Measurements from ENCODE around the gene FAM177A1.

DNA sequence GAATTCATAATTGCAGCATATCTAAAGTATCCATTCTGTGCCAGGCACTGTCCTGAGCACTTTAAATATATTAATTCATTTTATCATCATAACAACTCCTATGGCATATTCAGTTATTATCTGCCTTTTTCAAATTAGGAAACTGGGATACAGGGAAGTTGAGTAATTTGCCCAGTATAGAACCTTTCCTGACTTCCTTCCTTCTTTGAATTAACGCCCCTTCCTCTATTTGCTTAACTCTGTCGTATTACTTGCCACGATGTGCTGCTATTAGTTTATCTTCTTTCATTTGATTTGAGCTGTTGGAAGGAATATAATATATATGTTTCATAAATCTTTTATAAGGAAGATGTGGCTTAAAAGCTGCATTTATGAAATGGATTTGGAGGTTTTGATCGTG, 25.4 kb upstream of the FAM177A1 start:
- TF ChIP-seq, protein P1, sequence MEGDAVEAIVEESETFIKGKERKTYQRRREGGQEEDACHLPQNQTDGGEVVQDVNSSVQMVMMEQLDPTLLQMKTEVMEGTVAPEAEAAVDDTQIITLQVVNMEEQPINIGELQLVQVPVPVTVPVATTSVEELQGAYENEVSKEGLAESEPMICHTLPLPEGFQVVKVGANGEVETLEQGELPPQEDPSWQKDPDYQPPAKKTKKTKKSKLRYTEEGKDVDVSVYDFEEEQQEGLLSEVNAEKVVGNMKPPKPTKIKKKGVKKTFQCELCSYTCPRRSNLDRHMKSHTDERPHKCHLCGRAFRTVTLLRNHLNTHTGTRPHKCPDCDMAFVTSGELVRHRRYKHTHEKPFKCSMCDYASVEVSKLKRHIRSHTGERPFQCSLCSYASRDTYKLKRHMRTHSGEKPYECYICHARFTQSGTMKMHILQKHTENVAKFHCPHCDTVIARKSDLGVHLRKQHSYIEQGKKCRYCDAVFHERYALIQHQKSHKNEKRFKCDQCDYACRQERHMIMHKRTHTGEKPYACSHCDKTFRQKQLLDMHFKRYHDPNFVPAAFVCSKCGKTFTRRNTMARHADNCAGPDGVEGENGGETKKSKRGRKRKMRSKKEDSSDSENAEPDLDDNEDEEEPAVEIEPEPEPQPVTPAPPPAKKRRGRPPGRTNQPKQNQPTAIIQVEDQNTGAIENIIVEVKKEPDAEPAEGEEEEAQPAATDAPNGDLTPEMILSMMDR (IDR thresholded peaks at IDR 0.05 in 2 of 3, conservative IDR thresholded peaks at IDR 0.05 in 1 of 3; ENCODE audit: borderline replicate concordance in 1 of 3, insufficient read depth in 1 of 3, low read depth in 2 of 3, low read length in 2 of 3), result no peak
- TF ChIP-seq EZH2phosphoT487 (IDR thresholded peaks at IDR 0.05; ENCODE audit: borderline replicate concordance), result no peak
- TF ChIP-seq, protein P2, sequence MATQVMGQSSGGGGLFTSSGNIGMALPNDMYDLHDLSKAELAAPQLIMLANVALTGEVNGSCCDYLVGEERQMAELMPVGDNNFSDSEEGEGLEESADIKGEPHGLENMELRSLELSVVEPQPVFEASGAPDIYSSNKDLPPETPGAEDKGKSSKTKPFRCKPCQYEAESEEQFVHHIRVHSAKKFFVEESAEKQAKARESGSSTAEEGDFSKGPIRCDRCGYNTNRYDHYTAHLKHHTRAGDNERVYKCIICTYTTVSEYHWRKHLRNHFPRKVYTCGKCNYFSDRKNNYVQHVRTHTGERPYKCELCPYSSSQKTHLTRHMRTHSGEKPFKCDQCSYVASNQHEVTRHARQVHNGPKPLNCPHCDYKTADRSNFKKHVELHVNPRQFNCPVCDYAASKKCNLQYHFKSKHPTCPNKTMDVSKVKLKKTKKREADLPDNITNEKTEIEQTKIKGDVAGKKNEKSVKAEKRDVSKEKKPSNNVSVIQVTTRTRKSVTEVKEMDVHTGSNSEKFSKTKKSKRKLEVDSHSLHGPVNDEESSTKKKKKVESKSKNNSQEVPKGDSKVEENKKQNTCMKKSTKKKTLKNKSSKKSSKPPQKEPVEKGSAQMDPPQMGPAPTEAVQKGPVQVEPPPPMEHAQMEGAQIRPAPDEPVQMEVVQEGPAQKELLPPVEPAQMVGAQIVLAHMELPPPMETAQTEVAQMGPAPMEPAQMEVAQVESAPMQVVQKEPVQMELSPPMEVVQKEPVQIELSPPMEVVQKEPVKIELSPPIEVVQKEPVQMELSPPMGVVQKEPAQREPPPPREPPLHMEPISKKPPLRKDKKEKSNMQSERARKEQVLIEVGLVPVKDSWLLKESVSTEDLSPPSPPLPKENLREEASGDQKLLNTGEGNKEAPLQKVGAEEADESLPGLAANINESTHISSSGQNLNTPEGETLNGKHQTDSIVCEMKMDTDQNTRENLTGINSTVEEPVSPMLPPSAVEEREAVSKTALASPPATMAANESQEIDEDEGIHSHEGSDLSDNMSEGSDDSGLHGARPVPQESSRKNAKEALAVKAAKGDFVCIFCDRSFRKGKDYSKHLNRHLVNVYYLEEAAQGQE (IDR thresholded peaks at IDR 0.05; ENCODE audit: low read depth), result no peak
- TF ChIP-seq EGR1 (IDR thresholded peaks at IDR 0.05; ENCODE audit: low read depth), result no peak
- TF ChIP-seq POLR2A (IDR thresholded peaks at IDR 0.05; ENCODE audit: borderline replicate concordance, extremely low read depth, insufficient read depth, insufficient read length), result no peak
- TF ChIP-seq FOSL1 (IDR thresholded peaks at IDR 0.05; ENCODE audit: low read depth), result no peak
- TF ChIP-seq JUND (IDR thresholded peaks at IDR 0.05), result no peak
- TF ChIP-seq, protein P3, sequence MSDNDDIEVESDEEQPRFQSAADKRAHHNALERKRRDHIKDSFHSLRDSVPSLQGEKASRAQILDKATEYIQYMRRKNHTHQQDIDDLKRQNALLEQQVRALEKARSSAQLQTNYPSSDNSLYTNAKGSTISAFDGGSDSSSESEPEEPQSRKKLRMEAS (IDR thresholded peaks at IDR 0.05), result no peak
